ENCODE data around the gene MLLT10. TPM values are rescaled to one million over a fixed set of nuclear protein-coding genes. Genes with fewer than 3 reads are reported as not detected.

MLLT10 gene
- total RNA-seq, 1 donor from 2014 or later, result 43.9 TPM

GRCh38 chr10:21747809-21748208 is 213.8 kb downstream of the MLLT10 start:
- H3K4me1 Mint-ChIP-seq (ENCODE audit: unreplicated experiment), result no peaks in the 10 kb centered on the region
- H3K27me3 Mint-ChIP-seq (ENCODE audit: unreplicated experiment), result no peaks in the 10 kb centered on the region
- no peak for DNase-seq (ENCODE audit: extremely low spot score, unreplicated experiment)
- H3K4me3 Mint-ChIP-seq (ENCODE audit: unreplicated experiment), result no peak overlapping the region
- no peaks in the 10 kb centered on the region for H3K9me3 Mint-ChIP-seq (ENCODE audit: unreplicated experiment)
- H3K36me3 Mint-ChIP-seq (ENCODE audit: unreplicated experiment), result peaks cover 24% of the 10 kb centered on the region
- TF ChIP-seq CTCF (IDR thresholded peaks at IDR 0.05), result no peak
- no peak overlapping the region for H3K27ac Mint-ChIP-seq (ENCODE audit: unreplicated experiment)

GRCh38 chr10:21749788-21750187 is 215.8 kb downstream of the MLLT10 start:
- H3K9me3 Mint-ChIP-seq (ENCODE audit: unreplicated experiment), result no peaks in the 10 kb centered on the region
- no peaks in the 10 kb centered on the region for H3K27me3 Mint-ChIP-seq (ENCODE audit: unreplicated experiment)
- DNase-seq (ENCODE audit: extremely low spot score, unreplicated experiment), result no peak
- peaks cover 16% of the 10 kb centered on the region for H3K36me3 Mint-ChIP-seq (ENCODE audit: unreplicated experiment)
- no peak overlapping the region for H3K27ac Mint-ChIP-seq (ENCODE audit: unreplicated experiment)
- TF ChIP-seq CTCF (IDR thresholded peaks at IDR 0.05), result no peak
- H3K4me3 Mint-ChIP-seq (ENCODE audit: unreplicated experiment), result no peak overlapping the region
- H3K4me1 Mint-ChIP-seq (ENCODE audit: unreplicated experiment), result no peaks in the 10 kb centered on the region

GRCh38 chr10:21750424-21750823 is 216.4 kb downstream of the MLLT10 start:
- Mint-ChIP-seq H3K27ac (ENCODE audit: unreplicated experiment) (no peak overlapping the region), H3K9me3 (ENCODE audit: unreplicated experiment) (no peaks in the 10 kb centered on the region), H3K4me1 (ENCODE audit: unreplicated experiment) (no peaks in the 10 kb centered on the region), H3K4me3 (ENCODE audit: unreplicated experiment) (no peak overlapping the region), H3K36me3 (ENCODE audit: unreplicated experiment) (peaks cover 14% of the 10 kb centered on the region), H3K27me3 (ENCODE audit: unreplicated experiment) (no peaks in the 10 kb centered on the region)
- TF ChIP-seq CTCF (IDR thresholded peaks at IDR 0.05), result no peak
- DNase-seq (ENCODE audit: extremely low spot score, unreplicated experiment), result no peak

- Mint-ChIP-seq H3K4me3 (ENCODE audit: unreplicated experiment) (no peak overlapping the region), H3K36me3 (ENCODE audit: unreplicated experiment) (peaks cover 12% of the 10 kb centered on the region), H3K4me1 (ENCODE audit: unreplicated experiment) (no peaks in the 10 kb centered on the region), H3K27me3 (ENCODE audit: unreplicated experiment) (no peaks in the 10 kb centered on the region), H3K9me3 (ENCODE audit: unreplicated experiment) (no peaks in the 10 kb centered on the region), H3K27ac (ENCODE audit: unreplicated experiment) (no peak overlapping the region)
- no peak for DNase-seq (ENCODE audit: extremely low spot score, unreplicated experiment)
- no peak for TF ChIP-seq CTCF (IDR thresholded peaks at IDR 0.05)
Observed at GRCh38 chr10:21751341-21752310, 217.6 kb downstream of the MLLT10 start.

GRCh38 chr10:21753497-21754270 is 219.7 kb downstream of the MLLT10 start:
- H3K27me3 Mint-ChIP-seq (ENCODE audit: unreplicated experiment), result no peaks in the 10 kb centered on the region
- H3K9me3 Mint-ChIP-seq (ENCODE audit: unreplicated experiment), result no peaks in the 10 kb centered on the region
- H3K36me3 Mint-ChIP-seq (ENCODE audit: unreplicated experiment), result peaks cover 12% of the 10 kb centered on the region
- no peak overlapping the region for H3K27ac Mint-ChIP-seq (ENCODE audit: unreplicated experiment)
- TF ChIP-seq CTCF (IDR thresholded peaks at IDR 0.05), result no peak
- H3K4me1 Mint-ChIP-seq (ENCODE audit: unreplicated experiment), result peaks cover 15% of the 10 kb centered on the region
- DNase-seq (ENCODE audit: extremely low spot score, unreplicated experiment), result no peak
- H3K4me3 Mint-ChIP-seq (ENCODE audit: unreplicated experiment), result no peak overlapping the region

Measured in osteocyte (in vitro differentiated cells).